Panc1 (cell line): ENCODE results near the gene ERICH6B.
"Not testable (repeated sequence)": the region's sequence is repeated elsewhere in the genome, so short reads cannot be mapped to it uniquely, and the experiment has no call there.

Source experiments
- CTCF ChIP-seq: fragments of 450-650 bp; IDR thresholded peaks from 2 replicates; pipeline ENCODE4 v1.5.1; 2017; ENCODE audit warnings: mild to moderate bottlenecking
- POLR2AphosphoS5 ChIP-seq: IDR thresholded peaks from 2 replicates; pipeline ENCODE4 v1.6.1; 2012; ENCODE audit warnings: mild to moderate bottlenecking, low read depth, low read length, moderate library complexity
- TCF7L2 ChIP-seq: IDR thresholded peaks from 2 replicates; pipeline ENCODE4 v1.6.1; 2011; ENCODE audit warnings: mild to moderate bottlenecking, low read depth, low read length, inconsistent platforms

DNA sequence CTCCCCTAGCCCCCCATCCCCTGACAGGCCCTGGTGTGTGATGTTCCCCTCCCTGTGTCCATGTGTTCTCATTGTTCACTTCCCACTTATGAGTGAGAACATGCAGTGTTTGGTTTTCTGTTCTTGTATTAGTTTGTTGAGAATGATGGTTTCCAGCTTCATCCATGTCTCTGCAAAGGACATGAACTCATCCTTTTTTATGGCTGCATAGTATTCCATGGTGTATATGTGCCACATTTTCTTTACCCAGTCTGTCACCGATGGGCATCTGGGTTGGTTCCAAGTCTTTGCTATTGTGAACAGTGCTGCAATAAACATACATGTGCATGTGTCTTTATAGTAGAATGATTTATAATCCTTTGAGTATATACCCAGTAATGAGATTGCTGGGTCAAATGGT, 47.4 kb upstream of the ERICH6B start:
- not testable (repeated sequence) for TF ChIP-seq TCF7L2, CTCF, POLR2AphosphoS5
